HG03039 (cell line): ENCODE measurements around the gene SLC28A1.

ENCODE experiments used
- ATAC-seq: cut with Tn5 transposase; IDR thresholded peaks from one replicate; pipeline ENCODE4 v1.9.1; 2021; ENCODE audit warnings: mild to moderate bottlenecking, moderate library complexity; ENCODE audit not compliant: unreplicated experiment

SLC28A1 gene

GRCh38 chr15:84934942-84935729 lies 50.7 kb downstream of the SLC28A1 start:
- no peak for ATAC-seq

- no peak for ATAC-seq
Observed at GRCh38 chr15:84937144-84937543, 52.7 kb downstream of the SLC28A1 start.

GRCh38 chr15:84938726-84939125 lies 54.3 kb downstream of the SLC28A1 start:
- ATAC-seq = no peak

- no peak for ATAC-seq
Observed at GRCh38 chr15:84940399-84940798, 55.9 kb downstream of the SLC28A1 start.

GRCh38 chr15:84942456-84942855 lies 58.0 kb downstream of the SLC28A1 start:
- no peak for ATAC-seq

- no peak for ATAC-seq
Observed at GRCh38 chr15:84944311-84944710, 59.8 kb downstream of the SLC28A1 start.

GRCh38 chr15:84944861-84945260 lies 60.4 kb downstream of the SLC28A1 start:
- no peak for ATAC-seq

GRCh38 chr15:84946772-84947489 lies 62.5 kb downstream of the SLC28A1 start:
- ATAC-seq = no peak

GRCh38 chr15:84947947-84948830 lies 63.7 kb downstream of the SLC28A1 start:
- ATAC-seq = no peak

GRCh38 chr15:84949043-84949442 lies 64.6 kb downstream of the SLC28A1 start:
- no peak for ATAC-seq

GRCh38 chr15:84949845-84950569 lies 65.5 kb downstream of the SLC28A1 start:
- ATAC-seq = no peak

GRCh38 chr15:84950570-84951111 lies 66.2 kb downstream of the SLC28A1 start:
- no peak for ATAC-seq

GRCh38 chr15:84951736-84952135 lies 67.3 kb downstream of the SLC28A1 start:
- ATAC-seq = no peak

GRCh38 chr15:84953136-84953535 lies 68.7 kb downstream of the SLC28A1 start:
- no peak for ATAC-seq

- no peak for ATAC-seq
Observed at GRCh38 chr15:84953726-84954125, 69.3 kb downstream of the SLC28A1 start.

GRCh38 chr15:84955089-84955848 lies 70.8 kb downstream of the SLC28A1 start:
- ATAC-seq = no peak

- ATAC-seq = no peak
Observed at GRCh38 chr15:84956199-84956598, 71.7 kb downstream of the SLC28A1 start.

GRCh38 chr15:84960391-84961113 lies 76.1 kb downstream of the SLC28A1 start:
- ATAC-seq = no peak

- no peak for ATAC-seq
Observed at GRCh38 chr15:84961114-84961452, 76.6 kb downstream of the SLC28A1 start.
